ENCODE data around the gene MIDN. TPM values are rescaled to one million over a fixed set of nuclear protein-coding genes. Genes with fewer than 3 reads are reported as not detected.

MIDN gene
- total and polyA plus RNA-seq, 2 donors (not counting 3 experiments of a cell fraction or from before 2014, with no cell fraction given): 20.0 to 85.9 TPM

- no peak for FAIRE-seq
- ChIA-PET CTCF (interaction anchor here (1.4 to 7.2 kb wide), 3 partner anchors 14 to 24 kb away, joined by 3 to 1001 read pairs (median 89); partner anchors contain the start of gene ATP5F1D), POLR2A (interaction anchor here (1.2 kb wide), 1 partner anchor 15 kb away, joined by 3 read pairs; no protein-coding TSS in a partner anchor)
- H3K27ac ChIP-seq (ENCODE audit: insufficient read depth, low read depth, low read length): no peak overlapping the region
- no peaks in the 10 kb centered on the region for H3K9me3 ChIP-seq (replicated peaks; ENCODE audit: control insufficient read depth, insufficient read depth, low read length)
- H4K20me1 ChIP-seq (replicated peaks; ENCODE audit: control insufficient read depth, extremely low read depth, insufficient read depth, low read length): no peaks in the 10 kb centered on the region
- peaks cover 38% of the 10 kb centered on the region for H3K4me1 ChIP-seq (ENCODE audit: control insufficient read depth, extremely low read depth, insufficient read depth, low read length)
- no peak overlapping the region for H3K4me3 ChIP-seq (replicated peaks in 1 of 3; ENCODE audit: insufficient read depth in 1 of 3, low read depth in 1 of 3, low read length in 3 of 3)
- no peak for TF ChIP-seq POLR2AphosphoS5 (IDR thresholded peaks at IDR 0.05; ENCODE audit: insufficient read depth, low read depth, low read length)
- no peak for TF ChIP-seq MAX (IDR thresholded peaks at IDR 0.05; ENCODE audit: insufficient read depth, insufficient read length)
- TF ChIP-seq FOS (IDR thresholded peaks at IDR 0.05; ENCODE audit: borderline replicate concordance, insufficient read depth, low read length): no peak
- TF ChIP-seq EZH2 (IDR thresholded peaks at IDR 0.05; ENCODE audit: borderline replicate concordance, low read depth, low read length, severe bottlenecking): no peak
- TF ChIP-seq CTCF (IDR thresholded peaks at IDR 0.05; ENCODE audit: extremely low read depth in 1 of 2, insufficient read depth in 1 of 2, low read depth in 1 of 2, low read length in 2 of 2): no peak
- TF ChIP-seq MYC (IDR thresholded peaks at IDR 0.05; ENCODE audit: low read depth, low read length): no peak
- TF ChIP-seq POLR2A (IDR thresholded peaks at IDR 0.05; ENCODE audit: low read depth, low read length): no peak
- TF ChIP-seq JUN (IDR thresholded peaks at IDR 0.05; ENCODE audit: borderline replicate concordance, insufficient read depth, insufficient read length, low read depth): no peak
- TF ChIP-seq GATA2 (IDR thresholded peaks at IDR 0.05; ENCODE audit: insufficient read depth, insufficient read length, low read depth, low read length): no peak
- H3K4me2 ChIP-seq (ENCODE audit: insufficient read depth, low read length): no peak overlapping the region
- H3K9ac ChIP-seq (replicated peaks; ENCODE audit: extremely low read depth, insufficient read depth, low read length): no peak overlapping the region
- peaks cover 29% of the 10 kb centered on the region for H3K79me2 ChIP-seq (ENCODE audit: control insufficient read depth, insufficient read depth, low read length)
- H3K9me1 ChIP-seq (replicated peaks; ENCODE audit: control insufficient read depth, extremely low read depth, insufficient read depth, low read length): no peaks in the 10 kb centered on the region
- intact Hi-C loops (cut with micrococcal nuclease) (no loop called here), dilution Hi-C loops (cut with MboI; ENCODE audit: extremely low pct_ligation_motif_present, low sequenced_read_pairs) (no loop called here)
- H3K27me3 ChIP-seq (ENCODE audit: control insufficient read depth in 2 of 2, insufficient read depth in 2 of 2, low read length in 2 of 2): no peaks in the 10 kb centered on the region
- H3K36me3 ChIP-seq (ENCODE audit: control insufficient read depth in 2 of 2, extremely low read depth in 1 of 2, insufficient read depth in 2 of 2, low read length in 2 of 2): peaks cover 12 to 18% of the 10 kb centered on the region in 2 experiments
- no peak overlapping the region for H2AFZ ChIP-seq (ENCODE audit: low read depth, low read length)
- no TSS peak for BruUV-seq (replicated peaks)
- DNase-seq (ENCODE audit: low read depth, low spot score): no peak
These were observed 19.3 kb downstream of the MIDN start for GRCh38 chr19:1267477-1268225.

All from endothelial cell of umbilical vein (primary cell).